H1 (cell line): Measurements from ENCODE around the gene PROSER1. TPM values are rescaled to one million over a fixed set of nuclear protein-coding genes. Genes with fewer than 3 reads are reported as not detected.

Experiments
- CTCF ChIA-PET: fragments of 300-600 bp; sonication (Branson Sonifier 250); formaldehyde crosslinking; loops from one replicate; lab custom pipeline; 2021; ENCODE audit not compliant: partially characterized antibody; lab: Charles Lee
- POLR2A ChIA-PET: fragments of 300-600 bp; sonication (Branson Sonifier 250); formaldehyde crosslinking; loops from one replicate; lab custom pipeline; 2021; ENCODE audit warnings: inconsistent platforms; ENCODE audit not compliant: partially characterized antibody; lab: Charles Lee
- DNase-seq, 2 experiments: peaks; one replicate each; pipeline versions ENCODE4 v3.0.0 to v3.0.0-alpha.2; 2010 to 2022; ENCODE audit warnings: low spot score in 2 of 2, low read depth in 1 of 2, mixed read lengths in 1 of 2
- FAIRE-seq: peaks from 2 replicates; lab custom pipeline; 2011; peaks lifted over from hg19 to GRCh38; lab: Jason Lieb, UNC
- H2AFZ ChIP-seq: 2 replicates; pipeline ENCODE4 v1.8.1; 2012; ENCODE audit warnings: low read length, inconsistent platforms
- H2AK5ac ChIP-seq: 2 replicates; pipeline ENCODE4 v1.6.1; 2013; ENCODE audit warnings: low read depth, low read length
- H2BK120ac ChIP-seq: replicated peaks from 2 replicates; pipeline ENCODE3; 2013; ENCODE audit warnings: low read depth, low read length, inconsistent platforms
- H2BK12ac ChIP-seq: 2 replicates; pipeline ENCODE4 v1.6.1; 2013; ENCODE audit warnings: low read depth, low read length
- H2BK15ac ChIP-seq: 2 replicates; pipeline ENCODE4 v1.6.1; 2013; ENCODE audit warnings: low read length
- H2BK20ac ChIP-seq: 2 replicates; pipeline ENCODE4 v1.6.1; 2013; ENCODE audit warnings: low read length
- H2BK5ac ChIP-seq: 2 replicates; pipeline ENCODE4 v1.6.1; 2013; ENCODE audit warnings: low read depth, low read length
- H3K14ac ChIP-seq: 2 replicates; pipeline ENCODE4 v1.6.1; 2013; ENCODE audit warnings: inconsistent platforms; ENCODE audit not compliant: insufficient read length
- H3K18ac ChIP-seq: 2 replicates; pipeline ENCODE4 v1.6.1; 2013; ENCODE audit warnings: low read length; ENCODE audit errors: extremely low read depth
- H3K23ac ChIP-seq: 2 replicates; pipeline ENCODE4 v1.6.1; 2013; ENCODE audit warnings: inconsistent platforms; ENCODE audit not compliant: insufficient read length
- H3K23me2 ChIP-seq: 2 replicates; pipeline ENCODE4 v1.6.1; 2013; ENCODE audit warnings: low read depth, low read length
- H3K27ac ChIP-seq: 2 replicates; pipeline ENCODE4 v1.6.1; 2011; ENCODE audit warnings: low read depth, low read length, inconsistent platforms
- H3K27me3 ChIP-seq, 4 experiments: replicated peaks in 1 of 4; 1 replicate in 1 of 4; 2 replicates in 3 of 4; pipeline versions ENCODE4 v1.6.1 to v1.8.1; 2011 to 2013; ENCODE audit warnings: low read length in 3 of 4, mild to moderate bottlenecking in 3 of 4, inconsistent platforms in 2 of 4, mixed read lengths in 2 of 4, moderate library complexity in 1 of 4; ENCODE audit not compliant: control insufficient read depth in 3 of 4, insufficient read depth in 3 of 4; ENCODE audit errors: extremely low read depth in 1 of 4
- H3K36me3 ChIP-seq, 4 experiments: 2 replicates each; pipeline versions ENCODE4 v1.6.1 to v1.8.1; 2011 to 2013; ENCODE audit warnings: mild to moderate bottlenecking in 4 of 4, low read length in 3 of 4, moderate library complexity in 2 of 4, control low read depth in 1 of 4, inconsistent platforms in 1 of 4; ENCODE audit not compliant: insufficient read depth in 4 of 4, control insufficient read depth in 2 of 4
- H3K4ac ChIP-seq: replicated peaks from 2 replicates; pipeline ENCODE3; 2013; ENCODE audit warnings: low read length, low read depth, mixed read lengths, inconsistent platforms; ENCODE audit not compliant: insufficient read length
- H3K4me1 ChIP-seq, 4 experiments: replicated peaks in 1 of 4; 1 replicate in 1 of 4; 2 replicates in 3 of 4; pipeline versions ENCODE4 v1.6.1 to v1.8.1; 2011 to 2013; ENCODE audit warnings: low read length in 3 of 4, inconsistent platforms in 2 of 4, mixed read lengths in 1 of 4; ENCODE audit not compliant: insufficient read depth in 4 of 4, control insufficient read depth in 3 of 4
- H3K4me2 ChIP-seq, 2 experiments: 2 replicates each; pipeline versions ENCODE4 v1.6.1 to v1.8.1; 2011 to 2013; ENCODE audit warnings: low read depth in 2 of 2, low read length in 2 of 2, control low read depth in 1 of 2, inconsistent platforms in 1 of 2, mild to moderate bottlenecking in 1 of 2; ENCODE audit not compliant: insufficient read depth in 1 of 2
- H3K4me3 ChIP-seq, 4 experiments: fragments of 200-600, 300-600 bp in 1 of 4; sonication (generic), shearing (Covaris generic), sonication (Bioruptor Twin) in 1 of 4; 2 replicates each; pipeline versions ENCODE4 v1.5.1 to v1.8.1; 2011 to 2016; ENCODE audit warnings: low read length in 4 of 4, low read depth in 3 of 4, control low read depth in 2 of 4, inconsistent platforms in 2 of 4, mild to moderate bottlenecking in 2 of 4, mixed read lengths in 1 of 4, moderate library complexity in 1 of 4; ENCODE audit not compliant: insufficient read depth in 2 of 4; ENCODE audit errors: extremely low read depth in 1 of 4
- H3K56ac ChIP-seq: replicated peaks from 2 replicates; pipeline ENCODE3; 2013; ENCODE audit warnings: low read depth, mild to moderate bottlenecking, mixed read lengths, low read length, inconsistent platforms; ENCODE audit not compliant: insufficient read length
- H3K79me1 ChIP-seq: 2 replicates; pipeline ENCODE4 v1.6.1; 2013; ENCODE audit warnings: low read depth, low read length, control low read depth
- H3K79me2 ChIP-seq, 2 experiments: 2 replicates each; pipeline versions ENCODE4 v1.6.1 to v1.8.1; 2012 to 2013; ENCODE audit warnings: low read length in 2 of 2, mild to moderate bottlenecking in 2 of 2, inconsistent platforms in 1 of 2; ENCODE audit not compliant: insufficient read depth in 2 of 2, control insufficient read depth in 1 of 2
- H3K9ac ChIP-seq, 4 experiments: replicated peaks in 1 of 4; 1 replicate in 1 of 4; 2 replicates in 3 of 4; pipeline versions ENCODE4 v1.6.1 to v1.8.1; 2011 to 2013; ENCODE audit warnings: low read depth in 3 of 4, low read length in 3 of 4, control low read depth in 2 of 4, mild to moderate bottlenecking in 2 of 4, moderate library complexity in 2 of 4, inconsistent platforms in 1 of 4; ENCODE audit errors: extremely low read depth in 1 of 4
- H3K9me3 ChIP-seq, 2 experiments: 2 replicates each; pipeline versions ENCODE4 v1.6.1 to v1.8.1; 2012 to 2013; ENCODE audit warnings: mild to moderate bottlenecking in 2 of 2, moderate library complexity in 2 of 2, control low read depth in 1 of 2, inconsistent platforms in 1 of 2, low read depth in 1 of 2, low read length in 1 of 2, mixed read lengths in 1 of 2; ENCODE audit not compliant: insufficient read depth in 2 of 2
- H4K20me1 ChIP-seq, 2 experiments: replicated peaks in 1 of 2; 2 replicates each; pipeline versions ENCODE3 to v1.8.1; 2011 to 2013; ENCODE audit warnings: inconsistent platforms in 2 of 2, low read length in 2 of 2, mild to moderate bottlenecking in 1 of 2; ENCODE audit not compliant: insufficient read depth in 2 of 2, control insufficient read depth in 1 of 2
- H4K5ac ChIP-seq: 2 replicates; pipeline ENCODE4 v1.6.1; 2013; ENCODE audit warnings: low read length, low read depth, mixed read lengths, inconsistent platforms; ENCODE audit not compliant: insufficient read length
- H4K8ac ChIP-seq: 2 replicates; pipeline ENCODE4 v1.8.0; 2013; ENCODE audit warnings: mild to moderate bottlenecking, moderate library complexity, low read length, inconsistent platforms; ENCODE audit not compliant: insufficient read depth; ENCODE audit errors: extremely low read depth
- H4K91ac ChIP-seq: replicated peaks from 2 replicates; pipeline ENCODE3; 2013; ENCODE audit warnings: low read length, mixed read lengths, inconsistent platforms; ENCODE audit not compliant: insufficient read length
- CBX5 ChIP-seq: fragments of 300-800, 300-1000 bp; sonication (generic); IDR thresholded peaks from 2 replicates; pipeline ENCODE4 v1.7.1; 2016; ENCODE audit warnings: antibody characterized with exemption, low read length, low read depth
- CHD1 ChIP-seq: IDR thresholded peaks from 2 replicates; pipeline ENCODE4 v1.6.1; 2012; ENCODE audit warnings: low read depth, low read length, improper control_type of control experiment
- EGR1 ChIP-seq: IDR thresholded peaks from 2 replicates; pipeline ENCODE4 v1.6.1; 2011; ENCODE audit warnings: low read depth, low read length, borderline replicate concordance
- KDM4A ChIP-seq: IDR thresholded peaks from one replicate; pipeline ENCODE4 v1.7.1; 2012; ENCODE audit warnings: low read depth, mild to moderate bottlenecking, moderate library complexity, low read length, inconsistent platforms; ENCODE audit not compliant: severe bottlenecking
- PHF8 ChIP-seq: fragments of 200-600 bp; sonication (generic); conservative IDR thresholded peaks from 2 replicates; pipeline ENCODE4 v1.7.1; 2012; ENCODE audit warnings: low read depth, mild to moderate bottlenecking, inconsistent platforms, low read length, moderate library complexity
- POU5F1 ChIP-seq: IDR thresholded peaks from 2 replicates; pipeline ENCODE4 v1.6.1; 2011; ENCODE audit warnings: low read depth, mild to moderate bottlenecking, low read length, moderate library complexity
- RFX5 ChIP-seq: IDR thresholded peaks from 2 replicates; pipeline ENCODE4 v1.6.1; 2011; ENCODE audit warnings: low read depth, low read length, improper control_type of control experiment, borderline replicate concordance
- SIX5 ChIP-seq: IDR thresholded peaks from 2 replicates; pipeline ENCODE4 v1.6.1; 2011; ENCODE audit warnings: mild to moderate bottlenecking, low read depth, low read length
- SP4 ChIP-seq: IDR thresholded peaks from 2 replicates; pipeline ENCODE4 v1.6.1; 2012; ENCODE audit warnings: low read length, inconsistent platforms
- TBP ChIP-seq: IDR thresholded peaks from 2 replicates; pipeline ENCODE4 v1.6.1; 2011; ENCODE audit warnings: low read depth, low read length, improper control_type of control experiment
- WGBS, 2 experiments: shearing (Covaris generic) in 1 of 2; methylation state at CpG; one replicate each; pipeline versions ENCODE4 v1.1.6 to v1.1.7; 2013 to 2015; ENCODE audit warnings: low lambda C conversion rate in 2 of 2, mixed read lengths in 2 of 2, inconsistent platforms in 1 of 2, low coverage in 1 of 2, missing lambda C conversion rate in 1 of 2; ENCODE audit not compliant: insufficient replicate concordance in 2 of 2, insufficient coverage in 1 of 2, insufficient read length in 1 of 2; ENCODE audit errors: extremely low coverage in 1 of 2, missing lambda C conversion rate in 1 of 2; 5-methylcytosine and 5-hydroxymethylcytosine counted together
- polyA plus RNA-seq, 7 experiments: library from polyadenylated mRNA; depleted of rRNA in 3 of 7; stranded (reverse) in 5 of 7; unstranded in 2 of 7; fragments of >200 nt in 5 of 7; fragments of 200-250 nt in 2 of 7; gene quantifications; 1 replicate in 5 of 7; 2 replicates in 1 of 7; 4 replicates in 1 of 7; pipeline versions ENCODE4 v1.2.1 to v1.2.3, GENCODE V29; 2011 to 2013; ENCODE audit warnings: missing spikeins in 2 of 7, mixed read lengths in 2 of 7
- total RNA-seq: library from RNA; stranded (reverse); fragmentation: NEBNext Ultra II Directional; extraction: Animal tissue kit (Norgen Biotek cat#: 25700); gene quantifications from 2 replicates; pipeline ENCODE4 v1.2.1, GENCODE V29; 2021
- TF ChIP-seq, protein P1 (sequence below): IDR thresholded peaks from 2 replicates; pipeline ENCODE4 v1.6.1; 2012; ENCODE audit warnings: low read length, inconsistent platforms
- TF ChIP-seq, protein P2 (sequence below): IDR thresholded peaks from 2 replicates; pipeline ENCODE4 v1.6.1; 2011; ENCODE audit warnings: low read length, improper control_type of control experiment

Gene PROSER1
- total and polyA plus RNA-seq, 2 of the 8 experiments (the other 6 are each of a cell fraction or from before 2014, with no cell fraction given): 99.2 to 116 TPM

DNA sequence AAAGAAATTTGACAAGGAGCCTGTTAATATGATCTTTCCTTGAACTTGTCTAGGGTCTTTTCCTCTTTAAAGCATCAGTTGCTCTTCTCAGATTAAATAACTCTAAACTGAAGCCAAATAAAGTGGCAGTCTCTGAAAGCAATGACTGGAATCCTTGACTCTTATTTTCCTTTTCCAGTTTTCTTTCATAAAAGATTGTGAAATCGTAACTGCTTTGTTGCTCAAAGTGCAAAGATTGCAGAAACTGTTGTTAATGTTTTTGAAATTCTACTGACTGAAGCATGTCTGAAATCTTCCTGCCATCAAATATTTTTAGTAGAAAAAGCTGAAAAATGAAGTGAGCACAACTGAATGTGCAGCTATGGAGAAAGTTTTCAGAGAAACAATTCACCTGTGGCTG is 2.3 kb upstream of the PROSER1 start:
- H3K23ac ChIP-seq: no peak overlapping the region
- POLR2A ChIA-PET: no interaction called here
- CTCF ChIA-PET: interaction anchor here (1.4 kb wide), 1 partner anchor 23 kb away, joined by 3 read pairs; no protein-coding TSS in a partner anchor
- H2BK15ac ChIP-seq: no peak overlapping the region
- peaks cover 22 to 35% of the 10 kb centered on the region in 2 experiments for H3K79me2 ChIP-seq
- H4K8ac ChIP-seq: no peak overlapping the region
- H2BK12ac ChIP-seq: no peak overlapping the region
- no peak overlapping the region for H2BK5ac ChIP-seq
- no peak for DNase-seq
- WGBS, 2 experiments: 89% methylated on average over 1 of the region's 1 CpG; no CpG with 5 or more reads in 1 of the 2 experiments
- no peaks in the 10 kb centered on the region for H3K79me1 ChIP-seq
- H3K9me3 ChIP-seq: no peaks in the 10 kb centered on the region
- H3K23me2 ChIP-seq: peaks cover 11% of the 10 kb centered on the region
- H4K91ac ChIP-seq: no peak overlapping the region
- no peak overlapping the region for H3K18ac ChIP-seq
- H3K4me1 ChIP-seq: peaks cover 0 to 2% (median under 1%) of the 10 kb centered on the region in 4 experiments; a peak in 1 of 7 replicates
- H2AFZ ChIP-seq: no peak overlapping the region
- H4K20me1 ChIP-seq: peaks cover 0 to 1% of the 10 kb centered on the region in 2 experiments
- no peak overlapping the region for H3K4me3 ChIP-seq
- TF ChIP-seq PHF8: no peak
- no peak for TF ChIP-seq CHD1
- TF ChIP-seq RFX5: no peak
- no peak for TF ChIP-seq SP4
- TF ChIP-seq EGR1: no peak
- TF ChIP-seq SIX5: no peak
- TF ChIP-seq, protein P1, sequence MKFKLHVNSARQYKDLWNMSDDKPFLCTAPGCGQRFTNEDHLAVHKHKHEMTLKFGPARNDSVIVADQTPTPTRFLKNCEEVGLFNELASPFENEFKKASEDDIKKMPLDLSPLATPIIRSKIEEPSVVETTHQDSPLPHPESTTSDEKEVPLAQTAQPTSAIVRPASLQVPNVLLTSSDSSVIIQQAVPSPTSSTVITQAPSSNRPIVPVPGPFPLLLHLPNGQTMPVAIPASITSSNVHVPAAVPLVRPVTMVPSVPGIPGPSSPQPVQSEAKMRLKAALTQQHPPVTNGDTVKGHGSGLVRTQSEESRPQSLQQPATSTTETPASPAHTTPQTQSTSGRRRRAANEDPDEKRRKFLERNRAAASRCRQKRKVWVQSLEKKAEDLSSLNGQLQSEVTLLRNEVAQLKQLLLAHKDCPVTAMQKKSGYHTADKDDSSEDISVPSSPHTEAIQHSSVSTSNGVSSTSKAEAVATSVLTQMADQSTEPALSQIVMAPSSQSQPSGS: no peak
- no peak for TF ChIP-seq POU5F1
- TF ChIP-seq, protein P2, sequence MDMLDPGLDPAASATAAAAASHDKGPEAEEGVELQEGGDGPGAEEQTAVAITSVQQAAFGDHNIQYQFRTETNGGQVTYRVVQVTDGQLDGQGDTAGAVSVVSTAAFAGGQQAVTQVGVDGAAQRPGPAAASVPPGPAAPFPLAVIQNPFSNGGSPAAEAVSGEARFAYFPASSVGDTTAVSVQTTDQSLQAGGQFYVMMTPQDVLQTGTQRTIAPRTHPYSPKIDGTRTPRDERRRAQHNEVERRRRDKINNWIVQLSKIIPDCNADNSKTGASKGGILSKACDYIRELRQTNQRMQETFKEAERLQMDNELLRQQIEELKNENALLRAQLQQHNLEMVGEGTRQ: no peak
- no peak for TF ChIP-seq KDM4A
- TF ChIP-seq CBX5: no peak
- TF ChIP-seq TBP: no peak
- no peak overlapping the region for H3K4me2 ChIP-seq
- no peak overlapping the region for H3K9ac ChIP-seq
- H3K4ac ChIP-seq: no peak overlapping the region
- no peak overlapping the region for H3K14ac ChIP-seq
- H3K56ac ChIP-seq: no peak overlapping the region
- H3K36me3 ChIP-seq: no peaks in the 10 kb centered on the region
- no peak overlapping the region for H2BK20ac ChIP-seq
- no peak overlapping the region for H2BK120ac ChIP-seq
- H2AK5ac ChIP-seq: no peak overlapping the region
- FAIRE-seq: no peak
- no peak overlapping the region for H3K27ac ChIP-seq
- no peaks in the 10 kb centered on the region; a peak in 1 of 7 replicates for H3K27me3 ChIP-seq
- no peak overlapping the region for H4K5ac ChIP-seq
